ENCODE data around the gene ANAPC7.

DNA sequence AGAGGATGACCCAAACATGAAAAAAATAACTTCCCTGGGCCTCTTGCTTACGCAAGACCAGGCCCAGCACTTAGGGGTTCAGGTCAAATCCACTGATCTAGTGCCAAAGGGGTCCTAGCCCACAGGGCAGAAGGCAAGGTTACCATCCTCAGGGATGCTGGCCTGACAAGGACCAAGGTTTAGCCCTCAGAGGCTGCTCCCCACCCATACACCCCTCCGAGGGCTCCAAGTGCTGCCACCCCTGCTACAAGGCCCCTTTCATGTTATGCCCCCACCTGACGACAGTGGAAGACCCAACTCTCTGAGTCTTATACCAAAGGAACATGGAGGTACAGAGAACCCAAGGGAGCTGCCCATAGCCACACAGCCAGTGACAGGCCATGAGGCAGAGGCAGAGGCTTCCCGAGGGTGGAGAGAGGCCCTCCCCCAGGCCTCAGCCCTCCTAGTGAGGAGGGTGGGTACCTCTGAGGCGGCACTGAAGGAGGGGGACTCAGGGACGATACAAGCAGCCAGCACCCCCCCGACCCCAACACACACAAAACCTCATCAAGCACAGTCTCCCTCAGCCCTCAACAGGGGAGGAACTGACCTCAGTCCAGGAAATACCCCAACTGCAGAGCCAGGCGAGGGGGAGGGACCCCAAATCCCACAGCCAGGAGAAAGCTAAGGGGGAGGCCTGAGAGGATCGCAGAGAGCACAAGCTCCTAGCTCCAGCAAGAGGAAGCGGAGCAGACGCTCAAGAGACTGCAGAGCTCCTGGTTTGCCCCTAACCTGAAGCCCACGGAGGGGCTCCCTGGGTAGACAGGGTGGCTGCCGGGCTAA is 37.0 kb downstream of the ANAPC7 start:
- TF ChIP-seq, protein P1, sequence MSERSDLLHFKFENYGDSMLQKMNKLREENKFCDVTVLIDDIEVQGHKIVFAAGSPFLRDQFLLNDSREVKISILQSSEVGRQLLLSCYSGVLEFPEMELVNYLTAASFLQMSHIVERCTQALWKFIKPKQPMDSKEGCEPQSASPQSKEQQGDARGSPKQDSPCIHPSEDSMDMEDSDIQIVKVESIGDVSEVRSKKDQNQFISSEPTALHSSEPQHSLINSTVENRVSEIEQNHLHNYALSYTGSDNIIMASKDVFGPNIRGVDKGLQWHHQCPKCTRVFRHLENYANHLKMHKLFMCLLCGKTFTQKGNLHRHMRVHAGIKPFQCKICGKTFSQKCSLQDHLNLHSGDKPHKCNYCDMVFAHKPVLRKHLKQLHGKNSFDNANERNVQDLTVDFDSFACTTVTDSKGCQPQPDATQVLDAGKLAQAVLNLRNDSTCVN (tag by site-specific recombination; optimal IDR thresholded peaks at IDR 0.05), result no peak
- TF ChIP-seq, protein P2, sequence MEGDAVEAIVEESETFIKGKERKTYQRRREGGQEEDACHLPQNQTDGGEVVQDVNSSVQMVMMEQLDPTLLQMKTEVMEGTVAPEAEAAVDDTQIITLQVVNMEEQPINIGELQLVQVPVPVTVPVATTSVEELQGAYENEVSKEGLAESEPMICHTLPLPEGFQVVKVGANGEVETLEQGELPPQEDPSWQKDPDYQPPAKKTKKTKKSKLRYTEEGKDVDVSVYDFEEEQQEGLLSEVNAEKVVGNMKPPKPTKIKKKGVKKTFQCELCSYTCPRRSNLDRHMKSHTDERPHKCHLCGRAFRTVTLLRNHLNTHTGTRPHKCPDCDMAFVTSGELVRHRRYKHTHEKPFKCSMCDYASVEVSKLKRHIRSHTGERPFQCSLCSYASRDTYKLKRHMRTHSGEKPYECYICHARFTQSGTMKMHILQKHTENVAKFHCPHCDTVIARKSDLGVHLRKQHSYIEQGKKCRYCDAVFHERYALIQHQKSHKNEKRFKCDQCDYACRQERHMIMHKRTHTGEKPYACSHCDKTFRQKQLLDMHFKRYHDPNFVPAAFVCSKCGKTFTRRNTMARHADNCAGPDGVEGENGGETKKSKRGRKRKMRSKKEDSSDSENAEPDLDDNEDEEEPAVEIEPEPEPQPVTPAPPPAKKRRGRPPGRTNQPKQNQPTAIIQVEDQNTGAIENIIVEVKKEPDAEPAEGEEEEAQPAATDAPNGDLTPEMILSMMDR (tag by site-specific recombination; IDR thresholded peaks at IDR 0.05), result no peak

Measured in HEK293 (cell line).